NB4 (cell line): ENCODE results near the gene SURF6.
"Not testable (repeated sequence)": the region's sequence is repeated elsewhere in the genome, so short reads cannot be mapped to it uniquely, and the experiment has no call there.

Experiments used
- DNase-seq: peaks from one replicate; pipeline ENCODE4 v3.0.0; 2010; ENCODE audit warnings: low read depth
- H3K4me3 ChIP-seq: one replicate; pipeline ENCODE4 v1.5.1; 2011; ENCODE audit warnings: mild to moderate bottlenecking, low read depth, low read length, moderate library complexity
- CTCF ChIP-seq: IDR thresholded peaks from one replicate; pipeline ENCODE4 v1.5.1; 2012; ENCODE audit warnings: low read depth, low read length
- MAX ChIP-seq: IDR thresholded peaks from 2 replicates; pipeline ENCODE4 v1.6.1; 2011; ENCODE audit warnings: low read depth, low read length
- MYC ChIP-seq: IDR thresholded peaks from 2 replicates; pipeline ENCODE4 v1.6.1; 2011; ENCODE audit warnings: low read depth, low read length
- POLR2A ChIP-seq: IDR thresholded peaks from 2 replicates; pipeline ENCODE4 v1.6.1; 2011; ENCODE audit warnings: mild to moderate bottlenecking; ENCODE audit not compliant: insufficient read length; ENCODE audit errors: extremely low read depth

The SURF6 gene

GRCh38 chr9:133380734-133381133, 44.7 kb upstream of the SURF6 start:
- no peak for DNase-seq
- no peak overlapping the region for H3K4me3 ChIP-seq
- TF ChIP-seq MAX (no peak), POLR2A (no peak), CTCF (no peak), MYC (no peak)

DNA sequence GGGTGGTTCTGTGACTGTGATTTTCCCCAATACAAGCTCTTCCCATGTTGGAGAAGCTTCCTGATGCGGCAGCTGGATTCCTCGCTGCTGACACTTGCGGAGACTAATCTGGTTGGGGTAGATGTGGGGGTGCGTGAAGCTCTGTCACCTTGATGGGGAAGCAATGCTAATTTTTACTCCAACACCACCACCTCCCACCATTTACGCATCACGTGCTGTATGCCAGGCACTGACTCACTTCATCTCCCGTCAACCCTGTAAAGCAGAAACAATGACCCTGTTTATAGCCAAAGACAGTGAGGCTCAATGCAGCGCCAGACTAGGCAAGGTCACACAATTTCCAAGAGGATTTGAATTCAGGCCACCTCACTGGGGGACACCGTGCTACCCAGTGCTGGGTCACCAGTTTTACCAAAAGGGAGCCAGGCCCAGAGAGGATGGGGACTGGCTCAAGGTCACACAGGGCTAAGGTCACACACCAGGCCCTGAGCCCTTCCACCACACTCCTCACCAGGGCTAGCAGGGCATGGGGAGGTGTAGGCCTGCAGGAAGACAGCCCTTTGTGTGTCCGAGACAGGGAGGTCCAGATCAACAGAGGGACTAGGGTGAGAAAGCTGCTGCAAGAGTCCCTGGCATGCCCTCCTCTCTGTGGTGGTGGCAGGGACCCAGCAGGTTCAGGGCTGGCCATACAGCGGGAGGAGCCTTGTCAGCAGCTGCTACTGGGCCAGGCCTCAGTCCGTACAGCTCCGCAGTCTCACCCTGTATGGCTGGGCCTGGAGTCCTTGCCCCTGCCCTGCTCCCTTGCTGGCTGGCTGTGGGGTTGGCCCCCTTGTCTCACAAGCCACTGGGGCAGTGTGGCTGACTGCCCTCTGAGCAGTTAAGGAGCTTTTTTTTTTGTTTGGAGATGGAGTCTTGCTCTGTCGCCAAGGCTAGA, 43.4 kb upstream of the SURF6 start:
- no peak for DNase-seq
- TF ChIP-seq POLR2A = no peak
- no peak for TF ChIP-seq MYC
- TF ChIP-seq MAX = no peak
- TF ChIP-seq CTCF = no peak

DNA sequence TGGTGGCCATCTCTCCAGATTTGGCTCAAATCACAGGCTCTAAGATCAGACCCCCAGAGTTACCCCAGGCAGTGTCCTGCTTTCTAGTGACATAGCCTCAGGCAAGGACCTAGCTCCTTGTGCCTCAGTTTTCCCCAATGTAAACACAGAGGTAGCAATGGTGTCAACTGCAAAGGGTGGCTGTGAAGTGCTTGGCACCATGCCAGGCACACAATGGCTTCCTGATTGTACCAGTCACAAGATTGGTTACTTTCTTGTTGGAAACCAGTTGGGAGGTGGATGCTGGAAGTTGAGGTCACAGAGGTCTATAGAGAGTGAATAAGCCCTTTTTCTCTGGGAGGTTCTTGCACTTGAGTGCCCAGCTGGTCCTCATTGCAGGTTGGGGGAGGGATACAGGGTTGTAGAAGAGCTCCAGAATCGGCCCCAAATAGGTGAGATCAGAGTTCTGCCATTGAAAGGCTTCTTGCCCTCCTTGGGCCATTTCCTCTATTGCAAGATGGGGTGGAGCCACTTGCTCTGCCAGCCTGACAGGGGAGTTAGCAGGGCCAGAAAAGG, 42.5 kb upstream of the SURF6 start:
- TF ChIP-seq MAX (no peak), MYC (no peak), CTCF (no peak), POLR2A (no peak)
- DNase-seq = no peak
- H3K4me3 ChIP-seq = no peak overlapping the region

More for the DNA sequence above, 43.4 kb upstream of the SURF6 start:
- H3K4me3 ChIP-seq = no peak overlapping the region

DNA sequence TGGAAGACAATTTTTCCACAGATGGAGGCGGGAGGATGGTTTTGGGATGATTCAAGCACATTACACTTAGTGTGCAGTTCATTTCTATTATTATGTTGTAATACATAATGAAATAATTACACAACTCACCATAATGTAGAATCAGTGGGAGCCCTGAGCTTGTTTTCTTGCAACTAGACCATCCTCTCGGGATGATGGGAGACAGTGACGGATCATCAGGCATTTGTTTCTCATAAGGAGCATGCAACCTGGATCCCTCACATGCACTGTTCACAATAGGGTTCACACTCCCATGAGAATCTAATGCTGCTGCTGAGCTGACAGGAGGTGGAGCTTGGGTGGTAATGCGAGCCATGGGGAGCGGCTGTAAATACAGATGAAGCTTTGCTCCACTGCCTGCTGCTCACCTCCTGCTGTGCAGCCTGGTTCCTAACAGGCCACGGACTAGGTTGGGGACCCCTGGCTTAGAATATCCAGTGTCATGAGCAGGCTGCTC, 41.8 kb upstream of the SURF6 start:
- H3K4me3 ChIP-seq = no peak overlapping the region
- TF ChIP-seq MAX (no peak), MYC (no peak), POLR2A (no peak), CTCF (no peak)
- DNase-seq = peak; percentile 45

GRCh38 chr9:133377280-133377679, 41.3 kb upstream of the SURF6 start:
- DNase-seq, H3K4me3 ChIP-seq: not testable (repeated sequence)

DNA sequence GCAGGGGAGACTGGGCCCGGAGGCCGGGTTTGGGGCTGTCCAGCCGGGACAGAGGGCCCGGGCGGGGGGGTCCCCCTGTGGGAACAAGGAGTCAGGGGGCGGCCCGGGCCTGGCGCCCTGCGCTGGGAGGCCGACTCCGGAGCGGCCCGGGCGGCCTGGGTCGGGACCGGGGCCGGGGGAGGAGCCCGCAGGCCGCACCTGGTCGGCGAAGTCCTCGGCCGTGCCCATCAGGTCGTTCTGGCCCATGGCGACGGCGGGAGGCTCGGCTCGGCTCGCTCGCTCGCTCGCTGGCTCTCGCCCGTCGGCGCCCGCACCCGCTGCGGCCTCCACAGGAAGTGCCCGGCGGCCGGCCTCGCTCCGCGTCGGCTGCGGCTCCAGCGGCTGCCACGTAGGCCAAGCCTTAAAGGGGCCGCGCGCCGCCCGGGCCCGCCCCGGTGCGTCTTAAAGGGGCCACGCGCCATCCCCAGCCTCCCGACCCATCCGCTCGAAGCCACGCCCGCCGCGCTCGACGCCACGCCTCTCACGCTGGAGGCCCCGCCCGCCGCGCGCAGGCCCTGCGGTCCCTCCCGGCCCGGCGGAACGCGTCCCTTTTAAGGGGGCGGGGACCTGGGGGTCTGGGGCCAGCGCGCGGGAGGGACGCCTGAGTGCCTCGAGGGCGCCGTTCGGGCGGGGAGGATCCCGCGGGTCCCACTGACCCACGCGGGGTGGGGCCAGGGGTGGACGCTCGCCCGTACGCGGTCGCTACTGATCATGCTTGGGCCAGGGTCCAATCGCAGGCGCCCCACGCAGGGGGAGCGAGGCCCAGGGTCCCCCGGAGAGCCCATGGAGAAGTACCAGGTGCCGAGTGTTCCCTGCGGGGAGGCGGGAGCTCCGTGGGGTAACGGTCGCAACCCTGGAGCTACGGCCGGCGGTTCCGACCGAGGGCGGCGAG, 40.0 kb upstream of the SURF6 start, which contains the start of the genes STKLD1 and SURF4:
Gene STKLD1 (plus strand): TSS at position 643 of the 931 bp plus-strand sequence. CDS start 108 bp downstream, at position 751.
Gene SURF4 (minus strand): TSS at position 337 of the 931 bp plus-strand sequence. CDS start 91 bp downstream, at position 246.
- TF ChIP-seq CTCF (no peak), MYC (0 out of 2 replicates have a peak, but pooled peaks have one; percentile 8), POLR2A (peak; percentile 69), MAX (peak; percentile 68)
- H3K4me3 ChIP-seq = peak within 1 kb of the TSS; percentile 96
- DNase-seq = peak; percentile 97
